Endothelial cell of umbilical vein (primary cell): ENCODE results near the gene ASXL1.

Experiments
- EZH2 ChIP-seq: IDR thresholded peaks from 2 replicates; pipeline ENCODE4 v1.6.1; 2012; ENCODE audit warnings: borderline replicate concordance, low read depth, mild to moderate bottlenecking, moderate library complexity, low read length, inconsistent platforms; ENCODE audit not compliant: severe bottlenecking
- FOS ChIP-seq: IDR thresholded peaks from 2 replicates; pipeline ENCODE4 v1.6.1; 2011; ENCODE audit warnings: mild to moderate bottlenecking, low read length, moderate library complexity, borderline replicate concordance; ENCODE audit not compliant: insufficient read depth
- GATA2 ChIP-seq: IDR thresholded peaks from 2 replicates; pipeline ENCODE4 v1.7.0; 2011; ENCODE audit warnings: low read depth, mild to moderate bottlenecking, moderate library complexity, mixed read lengths, low read length; ENCODE audit not compliant: insufficient read length, insufficient read depth
- JUN ChIP-seq: IDR thresholded peaks from 2 replicates; pipeline ENCODE4 v1.6.1; 2011; ENCODE audit warnings: borderline replicate concordance, low read depth; ENCODE audit not compliant: insufficient read length, insufficient read depth
- MYC ChIP-seq: IDR thresholded peaks from one replicate; pipeline ENCODE4 v1.6.1; 2011; ENCODE audit warnings: mild to moderate bottlenecking, low read depth, low read length
- POLR2A ChIP-seq: IDR thresholded peaks from 2 replicates; pipeline ENCODE4 v1.6.1; 2012; ENCODE audit warnings: low read depth, mild to moderate bottlenecking, control low read depth, low read length
- POLR2AphosphoS5 ChIP-seq: IDR thresholded peaks from 2 replicates; pipeline ENCODE4 v1.6.1; 2012; ENCODE audit warnings: low read depth, mild to moderate bottlenecking, control low read depth, low read length, moderate library complexity; ENCODE audit not compliant: insufficient read depth
- TF ChIP-seq, protein P1 (sequence below), 2 donors: IDR thresholded peaks; 1 replicate in 1 of 2; 2 replicates in 1 of 2; pipeline ENCODE4 v1.5.1; 2011; ENCODE audit warnings: low read length in 2 of 2, mild to moderate bottlenecking in 2 of 2, moderate library complexity in 2 of 2, control low read depth in 1 of 2, inconsistent platforms in 1 of 2, low read depth in 1 of 2; ENCODE audit not compliant: insufficient read depth in 1 of 2; ENCODE audit errors: extremely low read depth in 1 of 2
- TF ChIP-seq, protein P2 (sequence below): IDR thresholded peaks from 2 replicates; pipeline ENCODE4 v1.6.1; 2011; ENCODE audit not compliant: insufficient read depth, insufficient read length

DNA sequence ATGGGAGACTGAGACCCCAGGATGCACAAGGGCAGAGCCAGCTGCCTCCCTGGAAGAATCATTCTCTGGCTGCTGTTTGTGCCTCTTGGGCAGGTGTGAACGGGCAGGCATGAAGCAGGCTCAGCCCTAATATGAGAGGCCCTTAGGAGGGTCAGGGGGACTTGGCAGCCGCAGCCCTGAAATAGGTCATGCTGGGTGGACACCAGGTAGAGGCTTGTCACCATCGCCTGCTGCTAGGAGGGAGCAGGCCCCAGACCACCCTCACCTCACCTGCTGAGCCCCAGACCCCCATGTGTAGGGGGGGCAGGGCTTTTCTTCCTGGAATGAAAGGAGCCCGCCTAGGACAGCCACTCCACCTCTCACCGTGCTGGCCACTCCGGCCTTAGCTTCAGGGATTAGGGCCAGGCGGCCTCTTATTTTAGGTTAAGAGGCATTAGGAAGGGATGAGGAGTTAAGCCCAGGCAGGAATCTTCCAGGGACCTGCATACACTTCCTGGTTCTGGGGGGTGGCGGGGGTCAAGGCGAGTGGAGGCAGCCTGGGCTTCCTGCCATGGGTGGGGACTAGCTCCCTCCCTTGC is 92.4 kb downstream of the ASXL1 start:
- TF ChIP-seq, protein P1, sequence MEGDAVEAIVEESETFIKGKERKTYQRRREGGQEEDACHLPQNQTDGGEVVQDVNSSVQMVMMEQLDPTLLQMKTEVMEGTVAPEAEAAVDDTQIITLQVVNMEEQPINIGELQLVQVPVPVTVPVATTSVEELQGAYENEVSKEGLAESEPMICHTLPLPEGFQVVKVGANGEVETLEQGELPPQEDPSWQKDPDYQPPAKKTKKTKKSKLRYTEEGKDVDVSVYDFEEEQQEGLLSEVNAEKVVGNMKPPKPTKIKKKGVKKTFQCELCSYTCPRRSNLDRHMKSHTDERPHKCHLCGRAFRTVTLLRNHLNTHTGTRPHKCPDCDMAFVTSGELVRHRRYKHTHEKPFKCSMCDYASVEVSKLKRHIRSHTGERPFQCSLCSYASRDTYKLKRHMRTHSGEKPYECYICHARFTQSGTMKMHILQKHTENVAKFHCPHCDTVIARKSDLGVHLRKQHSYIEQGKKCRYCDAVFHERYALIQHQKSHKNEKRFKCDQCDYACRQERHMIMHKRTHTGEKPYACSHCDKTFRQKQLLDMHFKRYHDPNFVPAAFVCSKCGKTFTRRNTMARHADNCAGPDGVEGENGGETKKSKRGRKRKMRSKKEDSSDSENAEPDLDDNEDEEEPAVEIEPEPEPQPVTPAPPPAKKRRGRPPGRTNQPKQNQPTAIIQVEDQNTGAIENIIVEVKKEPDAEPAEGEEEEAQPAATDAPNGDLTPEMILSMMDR (IDR thresholded peaks at IDR 0.05; ENCODE audit: extremely low read depth in 1 of 2, insufficient read depth in 1 of 2, low read depth in 1 of 2, low read length in 2 of 2): no peak
- TF ChIP-seq EZH2 (no peak), POLR2A (no peak), GATA2 (no peak), POLR2AphosphoS5 (no peak), FOS (no peak), MYC (no peak), JUN (no peak)
- TF ChIP-seq, protein P2, sequence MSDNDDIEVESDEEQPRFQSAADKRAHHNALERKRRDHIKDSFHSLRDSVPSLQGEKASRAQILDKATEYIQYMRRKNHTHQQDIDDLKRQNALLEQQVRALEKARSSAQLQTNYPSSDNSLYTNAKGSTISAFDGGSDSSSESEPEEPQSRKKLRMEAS: no peak
